A549 (cell line): Measurements from ENCODE around the gene PDE6D. TPM values are rescaled to one million over a fixed set of nuclear protein-coding genes. Genes with fewer than 3 reads are reported as not detected.

Source experiments
- ATAC-seq, 2 experiments: fragments of 200-7000 bp in 1 of 2; fragments of >200 bp in 1 of 2; cut with Nextera tagmentation in 1 of 2; cut with Tn5 transposase in 1 of 2; 3 replicates each; pipeline versions ENCODE4 v1.8.0 to v1.9.1; 2018 to 2020; ENCODE audit warnings: mild to moderate bottlenecking in 1 of 2, moderate library complexity in 1 of 2
- CTCF ChIA-PET: fragments of 300-600 bp; sonication (Branson Sonifier 250); formaldehyde crosslinking; extraction: SDS; loops from one replicate; lab custom pipeline; 2021; ENCODE audit warnings: antibody characterized with exemption, inconsistent platforms; lab: Yijun Ruan, JAX
- POLR2A ChIA-PET: fragments of 350-600 bp; formaldehyde crosslinking; extraction: SDS; loops from one replicate; lab custom pipeline; 2021; ENCODE audit warnings: antibody characterized with exemption, inconsistent platforms; lab: Yijun Ruan, JAX
- DNase-seq, 2 experiments: peaks; one replicate each; pipeline versions ENCODE4 v3.0.0 to v3.0.0-alpha.2; 2011 to 2016; ENCODE audit warnings: low read depth in 1 of 2, low spot score in 1 of 2
- FAIRE-seq: peaks from 2 replicates; lab custom pipeline; 2011; peaks lifted over from hg19 to GRCh38; lab: Jason Lieb, UNC
- H3K27ac ChIP-seq, 2 experiments: fragments of >200 bp; sonication (Bioruptor Twin); formaldehyde crosslinking; 3 replicates each; pipeline ENCODE4 v1.5.1; 2016 to 2017
- H3K4me1 ChIP-seq: fragments of >200 bp; sonication (Bioruptor Twin); formaldehyde crosslinking; 3 replicates; pipeline ENCODE4 v1.6.1; 2016
- H3K4me2 ChIP-seq: fragments of >200 bp; sonication (Bioruptor Twin); formaldehyde crosslinking; 3 replicates; pipeline ENCODE4 v1.6.1; 2016
- H3K4me3 ChIP-seq: fragments of >200 bp; sonication (Bioruptor Twin); formaldehyde crosslinking; 3 replicates; pipeline ENCODE4 v1.5.1; 2016
- H3K9me3 ChIP-seq: fragments of >200 bp; sonication (Bioruptor Twin); formaldehyde crosslinking; 3 replicates; pipeline ENCODE4 v1.6.1; 2016
- BCL3 ChIP-seq: fragments of >200 bp; sonication (Bioruptor Twin); formaldehyde crosslinking; IDR thresholded peaks from 3 replicates; pipeline ENCODE4 v1.6.1; 2016
- CHD2 ChIP-seq: fragments of 150-350 bp; IDR thresholded peaks from 2 replicates; pipeline ENCODE4 v1.6.1; 2014; ENCODE audit warnings: low read length; ENCODE audit not compliant: partially characterized antibody
- E2F6 ChIP-seq: IDR thresholded peaks from 2 replicates; pipeline ENCODE4 v1.6.1; 2012; ENCODE audit warnings: low read depth, borderline replicate concordance
- EHF ChIP-seq: fragments of 250-450 bp; sonication (Bioruptor Pico); IDR thresholded peaks from 2 replicates; pipeline ENCODE4 v1.5.0; 2020; ENCODE audit warnings: mild to moderate bottlenecking
- FOSL2 ChIP-seq, 2 experiments: fragments of 450-650 bp in 1 of 2; fragments of >200 bp in 1 of 2; sonication (Bioruptor Twin) in 1 of 2; formaldehyde crosslinking; IDR thresholded peaks; 2 replicates each; pipeline versions ENCODE4 v1.5.0 to v1.6.1; 2016 to 2020; ENCODE audit warnings: mild to moderate bottlenecking in 1 of 2, moderate library complexity in 1 of 2
- FOXS1 ChIP-seq: fragments of 250-450 bp; sonication (Bioruptor Pico); IDR thresholded peaks from 2 replicates; pipeline ENCODE4 v1.5.0; 2020; ENCODE audit warnings: mild to moderate bottlenecking, moderate library complexity
- HOXA7 ChIP-seq: fragments of 250-450 bp; sonication (Bioruptor Pico); IDR thresholded peaks from 2 replicates; pipeline ENCODE4 v1.5.0; 2020; ENCODE audit warnings: mild to moderate bottlenecking, moderate library complexity
- HOXB13 ChIP-seq: fragments of 250-450 bp; sonication (Bioruptor Pico); IDR thresholded peaks from 2 replicates; pipeline ENCODE4 v1.5.0; 2020; ENCODE audit warnings: low read depth, mild to moderate bottlenecking, moderate library complexity
- JUN ChIP-seq, 2 experiments: fragments of >200 bp; sonication (Bioruptor Twin); formaldehyde crosslinking; IDR thresholded peaks; 2 replicates in 1 of 2; 3 replicates in 1 of 2; pipeline ENCODE4 v1.6.1; 2016 to 2017
- KDM1A ChIP-seq: fragments of 200-600 bp; sonication (generic); IDR thresholded peaks from 2 replicates; pipeline ENCODE4 v1.6.1; 2016; ENCODE audit warnings: low read depth, mild to moderate bottlenecking
- KDM5A ChIP-seq: fragments of 200-600 bp; sonication (generic); IDR thresholded peaks from 2 replicates; pipeline ENCODE4 v1.6.1; 2016; ENCODE audit warnings: antibody characterized with exemption, mild to moderate bottlenecking
- MAFK ChIP-seq: fragments of 450-650 bp; IDR thresholded peaks from 2 replicates; pipeline ENCODE4 v1.6.1; 2014; ENCODE audit not compliant: partially characterized antibody
- MAX ChIP-seq: IDR thresholded peaks from 2 replicates; pipeline ENCODE4 v1.6.1; 2012
- MAZ ChIP-seq: fragments of 150-350 bp; IDR thresholded peaks from 2 replicates; pipeline ENCODE4 v1.6.1; 2014; ENCODE audit warnings: antibody characterized with exemption, low read depth, low read length, borderline replicate concordance
- MYC ChIP-seq: IDR thresholded peaks from 2 replicates; pipeline ENCODE4 v1.6.1; 2012; ENCODE audit warnings: mild to moderate bottlenecking, inconsistent platforms, low read length, improper control_type of control experiment, borderline replicate concordance
- NFE2L2 ChIP-seq: fragments of 150-350 bp; conservative IDR thresholded peaks from 2 replicates; pipeline ENCODE4 v1.6.1; 2014; ENCODE audit warnings: low read length
- PBX3 ChIP-seq: IDR thresholded peaks from 2 replicates; pipeline ENCODE4 v1.6.1; 2012
- PHF8 ChIP-seq: fragments of 200-600 bp; sonication (generic); IDR thresholded peaks from 2 replicates; pipeline ENCODE4 v1.6.1; 2016; ENCODE audit warnings: low read depth, mild to moderate bottlenecking, antibody characterized with exemption, moderate library complexity, borderline replicate concordance
- POLR2A ChIP-seq: IDR thresholded peaks from 2 replicates; pipeline ENCODE4 v1.6.1; 2012; ENCODE audit warnings: mild to moderate bottlenecking, low read length
- RCOR1 ChIP-seq: fragments of 150-350 bp; IDR thresholded peaks from 2 replicates; pipeline ENCODE4 v1.6.1; 2014; ENCODE audit warnings: antibody characterized with exemption, low read length, low read depth
- TFCP2L1 ChIP-seq: fragments of 250-450 bp; sonication (Bioruptor Pico); IDR thresholded peaks from 2 replicates; pipeline ENCODE4 v1.5.0; 2021; ENCODE audit warnings: mild to moderate bottlenecking
- WGBS: methylation state at CpG from one replicate; pipeline ENCODE4 v1.1.6; 2017; ENCODE audit errors: missing lambda C conversion rate; 5-methylcytosine and 5-hydroxymethylcytosine counted together
- polyA plus RNA-seq, 4 experiments: library from polyadenylated mRNA; depleted of rRNA in 3 of 4; stranded (reverse); fragments of >200 nt; fragmentation: RNase III in 1 of 4; extraction: RNeasy Plus Mini Kit Qiagen cat#74134 plus additional on column Dnase treatment in 1 of 4; gene quantifications; 2 replicates in 3 of 4; 3 replicates in 1 of 4; pipeline ENCODE4 v1.2.3, GENCODE V29; 2011 to 2017
- TF ChIP-seq, protein P1 (sequence below): fragments of 200-600 bp; sonication (generic); IDR thresholded peaks from 2 replicates; pipeline ENCODE4 v1.6.1; 2016; ENCODE audit warnings: antibody characterized with exemption, mild to moderate bottlenecking, moderate library complexity

The PDE6D gene
- polyA plus RNA-seq, 2 of the 4 experiments (the other 2 are of a cell fraction): 27.3 to 51.3 TPM

- FAIRE-seq (no peak), ATAC-seq (peak; percentile 46 to 76), DNase-seq (peak; percentile 88 to 100)
- ChIA-PET CTCF (interaction anchor here (78.4 kb wide), 1 partner anchor 57 kb away, joined by 4158 read pairs; no protein-coding TSS in a partner anchor), POLR2A (interaction anchor here (0.7 to 2.9 kb wide), 25 partner anchors 8 to 244 kb away, joined by 3 to 45 read pairs (median 5); partner anchors contain the start of genes COPS7B, NCL and PDE6D)
- TF ChIP-seq, protein P1, sequence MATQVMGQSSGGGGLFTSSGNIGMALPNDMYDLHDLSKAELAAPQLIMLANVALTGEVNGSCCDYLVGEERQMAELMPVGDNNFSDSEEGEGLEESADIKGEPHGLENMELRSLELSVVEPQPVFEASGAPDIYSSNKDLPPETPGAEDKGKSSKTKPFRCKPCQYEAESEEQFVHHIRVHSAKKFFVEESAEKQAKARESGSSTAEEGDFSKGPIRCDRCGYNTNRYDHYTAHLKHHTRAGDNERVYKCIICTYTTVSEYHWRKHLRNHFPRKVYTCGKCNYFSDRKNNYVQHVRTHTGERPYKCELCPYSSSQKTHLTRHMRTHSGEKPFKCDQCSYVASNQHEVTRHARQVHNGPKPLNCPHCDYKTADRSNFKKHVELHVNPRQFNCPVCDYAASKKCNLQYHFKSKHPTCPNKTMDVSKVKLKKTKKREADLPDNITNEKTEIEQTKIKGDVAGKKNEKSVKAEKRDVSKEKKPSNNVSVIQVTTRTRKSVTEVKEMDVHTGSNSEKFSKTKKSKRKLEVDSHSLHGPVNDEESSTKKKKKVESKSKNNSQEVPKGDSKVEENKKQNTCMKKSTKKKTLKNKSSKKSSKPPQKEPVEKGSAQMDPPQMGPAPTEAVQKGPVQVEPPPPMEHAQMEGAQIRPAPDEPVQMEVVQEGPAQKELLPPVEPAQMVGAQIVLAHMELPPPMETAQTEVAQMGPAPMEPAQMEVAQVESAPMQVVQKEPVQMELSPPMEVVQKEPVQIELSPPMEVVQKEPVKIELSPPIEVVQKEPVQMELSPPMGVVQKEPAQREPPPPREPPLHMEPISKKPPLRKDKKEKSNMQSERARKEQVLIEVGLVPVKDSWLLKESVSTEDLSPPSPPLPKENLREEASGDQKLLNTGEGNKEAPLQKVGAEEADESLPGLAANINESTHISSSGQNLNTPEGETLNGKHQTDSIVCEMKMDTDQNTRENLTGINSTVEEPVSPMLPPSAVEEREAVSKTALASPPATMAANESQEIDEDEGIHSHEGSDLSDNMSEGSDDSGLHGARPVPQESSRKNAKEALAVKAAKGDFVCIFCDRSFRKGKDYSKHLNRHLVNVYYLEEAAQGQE: peak; percentile 21; the same call in 1 of the 2 replicates
- TF ChIP-seq HOXB13 (CRISPR knock-in tag) (peak; percentile 61; the same call in 1 of the 2 replicates), JUN (IDR thresholded peaks at IDR 0.05) (peak; percentile 91 to 97), FOXS1 (CRISPR knock-in tag) (no peak), MAZ (peak; percentile 92; the same call in 1 of the 2 replicates), KDM1A (no peak), CHD2 (peak; percentile 69), E2F6 (peak; percentile 87), MYC (0 out of 2 replicates have a peak, but pooled peaks have one; percentile 27), FOSL2 (IDR thresholded peaks at IDR 0.05) (no peak), FOSL2 (CRISPR knock-in tag; IDR thresholded peaks at IDR 0.05) (peak; percentile 21; the same call in 1 of the 2 replicates), HOXA7 (CRISPR knock-in tag) (0 out of 2 replicates have a peak, but pooled peaks have one; percentile 63), PHF8 (peak; percentile 89), BCL3 (peak; percentile 98), MAFK (peak; percentile 13), RCOR1 (no peak), POLR2A (peak; percentile 90), PBX3 (peak; percentile 42; the same call in 1 of the 2 replicates), NFE2L2 (no peak), TFCP2L1 (CRISPR knock-in tag) (peak; percentile 71; the same call in 1 of the 2 replicates), MAX (peak; percentile 63), EHF (CRISPR knock-in tag) (peak; percentile 76; the same call in 1 of the 2 replicates), KDM5A (no peak)
- Histone ChIP-seq H3K4me3 (peak within 1 kb of the TSS; percentile 100), H3K4me1 (peaks cover 28% of the 10 kb centered on the region), H3K27ac (peak within 1 kb of the TSS; percentile 98 to 99), H3K9me3 (no peaks in the 10 kb centered on the region), H3K4me2 (peak within 1 kb of the TSS; percentile 94)
- WGBS: 5% methylated on average over 43 of the region's 97 CpGs
Measured at GRCh38 chr2:231707927-231708772, 72.9 kb downstream of the PDE6D start, which contains the start of gene PTMA. Gene PTMA, plus strand, starts transcription at chr2:231708525. Its CDS starts 182 bp downstream, at chr2:231708707.
